Measurements from ENCODE around the gene CORO7. TPM values are rescaled to one million over a fixed set of nuclear protein-coding genes. Genes with fewer than 3 reads are reported as not detected.
A peak's percentile ranks its signal among the peaks of the same experiment; 100 is the strongest.

CORO7 gene
- polyA plus RNA-seq, 3 donors, result 44.7 to 181 (median 68.4) TPM

GRCh38 chr16:4353675-4354074 is 62.7 kb downstream of the CORO7 start:
- H3K27ac Mint-ChIP-seq, result peak overlapping the region in 5 of 7 donors; percentile 37 to 79 (median 70)
- H3K36me3 ChIP-seq (replicated peaks in 1 of 2; ENCODE audit: control insufficient read depth in 1 of 2, insufficient read depth in 2 of 2, low read length in 2 of 2), result peaks cover 40 to 45% of the 10 kb centered on the region in 2 donors
- WGBS (ENCODE audit: insufficient coverage), result 94% methylated on average over 2 of the region's 4 CpGs

GRCh38 chr16:4352843-4353242 is 63.6 kb downstream of the CORO7 start:
- TF ChIP-seq CTCF (IDR thresholded peaks at IDR 0.05), result no peak
- peaks cover 0 to 2% (median 1%) of the 10 kb centered on the region in 3 donors for H3K27me3 Mint-ChIP-seq (ENCODE audit: low read depth in 3 of 3)
- no peaks in the 10 kb centered on the region for H3K27me3 ChIP-seq (ENCODE audit: control insufficient read depth in 2 of 2, insufficient read depth in 2 of 2, low read length in 2 of 2)
- H3K4me1 Mint-ChIP-seq, result peaks cover 28% of the 10 kb centered on the region
- H3K4me3 Mint-ChIP-seq, result no peak overlapping the region
- 87% methylated on average over 4 of the region's 5 CpGs for WGBS (ENCODE audit: insufficient coverage)
- H3K9ac ChIP-seq (ENCODE audit: insufficient read depth, low read length, poor library complexity, severe bottlenecking), result no peak overlapping the region
- no peak overlapping the region for H3K27ac Mint-ChIP-seq
- H3K9me3 Mint-ChIP-seq, result no peaks in the 10 kb centered on the region
- no peaks in the 10 kb centered on the region for H3K9me3 ChIP-seq (replicated peaks in 1 of 2; ENCODE audit: control insufficient read depth in 1 of 2, insufficient read depth in 1 of 2, low read length in 2 of 2)
- peaks cover 42% of the 10 kb centered on the region for H4K20me1 ChIP-seq (ENCODE audit: insufficient read depth, low read length)
- H3K4me3 ChIP-seq (replicated peaks in 1 of 3; ENCODE audit: low read depth in 2 of 3, low read length in 3 of 3), result no peak overlapping the region
- H3K36me3 Mint-ChIP-seq, result peaks cover 33 to 52% of the 10 kb centered on the region in 2 donors
- no peak for DNase-seq
- no peak overlapping the region for H3K4me2 ChIP-seq (replicated peaks; ENCODE audit: extremely low read depth, low read length, poor library complexity, severe bottlenecking)
- intact Hi-C loops (cut with micrococcal nuclease), result no loop called here
- no peak overlapping the region for H3K27ac ChIP-seq (ENCODE audit: low read depth in 1 of 2, low read length in 2 of 2)
- H2AFZ ChIP-seq (ENCODE audit: insufficient read depth, low read depth, low read length, poor library complexity, severe bottlenecking), result no peak overlapping the region
- peaks cover 32 to 37% of the 10 kb centered on the region in 2 donors for H3K36me3 ChIP-seq (replicated peaks in 1 of 2; ENCODE audit: control insufficient read depth in 1 of 2, insufficient read depth in 2 of 2, low read length in 2 of 2)
- peaks cover 25 to 31% of the 10 kb centered on the region in 2 donors for H3K4me1 ChIP-seq (ENCODE audit: control insufficient read depth in 1 of 2, insufficient read depth in 2 of 2, low read length in 2 of 2)
- H3K79me2 ChIP-seq (ENCODE audit: insufficient read depth, low read length), result peaks cover 32% of the 10 kb centered on the region

More at GRCh38 chr16:4353675-4354074, 62.7 kb downstream of the CORO7 start:
- peaks cover 20% of the 10 kb centered on the region for H3K4me1 Mint-ChIP-seq
- H3K79me2 ChIP-seq (ENCODE audit: insufficient read depth, low read length), result peaks cover 24% of the 10 kb centered on the region
- no peak overlapping the region for H3K4me3 ChIP-seq (replicated peaks in 1 of 3; ENCODE audit: low read depth in 2 of 3, low read length in 3 of 3)
- H2AFZ ChIP-seq (ENCODE audit: insufficient read depth, low read depth, low read length, poor library complexity, severe bottlenecking), result no peak overlapping the region
- H3K9me3 Mint-ChIP-seq, result no peaks in the 10 kb centered on the region
- intact Hi-C loops (cut with micrococcal nuclease), result no loop called here
- no peak for DNase-seq
- H3K4me2 ChIP-seq (replicated peaks; ENCODE audit: extremely low read depth, low read length, poor library complexity, severe bottlenecking), result no peak overlapping the region
- peaks cover 36 to 56% of the 10 kb centered on the region in 2 donors for H3K36me3 Mint-ChIP-seq
- TF ChIP-seq CTCF (IDR thresholded peaks at IDR 0.05), result no peak
- H4K20me1 ChIP-seq (ENCODE audit: insufficient read depth, low read length), result peaks cover 45% of the 10 kb centered on the region
- H3K4me1 ChIP-seq (ENCODE audit: control insufficient read depth in 1 of 2, insufficient read depth in 2 of 2, low read length in 2 of 2), result peaks cover 17 to 24% of the 10 kb centered on the region in 2 donors
- no peaks in the 10 kb centered on the region for H3K27me3 ChIP-seq (ENCODE audit: control insufficient read depth in 2 of 2, insufficient read depth in 2 of 2, low read length in 2 of 2)
- no peak overlapping the region for H3K4me3 Mint-ChIP-seq
- H3K9ac ChIP-seq (ENCODE audit: insufficient read depth, low read length, poor library complexity, severe bottlenecking), result no peak overlapping the region
- H3K9me3 ChIP-seq (replicated peaks in 1 of 2; ENCODE audit: control insufficient read depth in 1 of 2, insufficient read depth in 1 of 2, low read length in 2 of 2), result no peaks in the 10 kb centered on the region
- H3K27me3 Mint-ChIP-seq (ENCODE audit: low read depth in 3 of 3), result peaks cover 0 to 2% (median 1%) of the 10 kb centered on the region in 3 donors
- H3K27ac ChIP-seq (ENCODE audit: low read depth in 1 of 2, low read length in 2 of 2), result no peak overlapping the region

Data from CD14-positive monocyte (primary cell).